ENCODE measurements around the gene DMXL2. TPM values are rescaled to one million over a fixed set of nuclear protein-coding genes. Genes with fewer than 3 reads are reported as not detected.
"Not testable (repeated sequence)": the region's sequence is repeated elsewhere in the genome, so short reads cannot be mapped to it uniquely, and the experiment has no call there.

Gene DMXL2
- total RNA-seq, 6 experiments from 2014 or later: 8.8 to 16.1 (median 12.7) TPM

DNA sequence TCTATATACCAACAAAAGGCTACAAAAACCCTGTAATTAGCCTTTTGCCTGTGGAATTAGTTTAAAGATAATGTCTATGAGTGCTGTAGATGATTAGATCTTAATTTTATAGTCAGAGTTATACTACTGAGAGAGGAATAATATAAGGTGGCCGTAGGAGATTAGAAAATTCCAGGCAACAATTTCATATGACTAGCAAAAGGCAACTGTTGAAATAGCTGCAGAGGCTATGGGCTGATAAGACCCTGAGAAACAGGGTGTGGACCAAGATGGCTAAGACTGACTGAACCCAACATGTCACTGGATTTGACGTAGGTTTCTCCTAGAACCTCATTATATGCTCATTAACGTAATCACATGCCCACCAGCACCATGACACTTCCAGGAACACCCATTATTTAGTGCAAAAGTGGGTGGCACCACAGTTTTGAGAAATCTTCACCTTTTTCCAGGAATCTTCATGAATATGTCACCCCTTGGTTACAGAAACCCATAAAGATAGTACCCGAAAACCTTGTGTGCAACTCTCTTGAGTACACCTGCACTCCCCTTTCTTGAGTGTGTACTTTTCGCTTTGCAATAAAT, 29.6 kb upstream of the DMXL2 start:
- TF ChIP-seq POLR2A (IDR thresholded peaks at IDR 0.05): no peak
- TF ChIP-seq, protein P1, sequence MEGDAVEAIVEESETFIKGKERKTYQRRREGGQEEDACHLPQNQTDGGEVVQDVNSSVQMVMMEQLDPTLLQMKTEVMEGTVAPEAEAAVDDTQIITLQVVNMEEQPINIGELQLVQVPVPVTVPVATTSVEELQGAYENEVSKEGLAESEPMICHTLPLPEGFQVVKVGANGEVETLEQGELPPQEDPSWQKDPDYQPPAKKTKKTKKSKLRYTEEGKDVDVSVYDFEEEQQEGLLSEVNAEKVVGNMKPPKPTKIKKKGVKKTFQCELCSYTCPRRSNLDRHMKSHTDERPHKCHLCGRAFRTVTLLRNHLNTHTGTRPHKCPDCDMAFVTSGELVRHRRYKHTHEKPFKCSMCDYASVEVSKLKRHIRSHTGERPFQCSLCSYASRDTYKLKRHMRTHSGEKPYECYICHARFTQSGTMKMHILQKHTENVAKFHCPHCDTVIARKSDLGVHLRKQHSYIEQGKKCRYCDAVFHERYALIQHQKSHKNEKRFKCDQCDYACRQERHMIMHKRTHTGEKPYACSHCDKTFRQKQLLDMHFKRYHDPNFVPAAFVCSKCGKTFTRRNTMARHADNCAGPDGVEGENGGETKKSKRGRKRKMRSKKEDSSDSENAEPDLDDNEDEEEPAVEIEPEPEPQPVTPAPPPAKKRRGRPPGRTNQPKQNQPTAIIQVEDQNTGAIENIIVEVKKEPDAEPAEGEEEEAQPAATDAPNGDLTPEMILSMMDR (IDR thresholded peaks at IDR 0.05): no peak
- WGBS (ENCODE audit: insufficient coverage, low coverage, low lambda C conversion rate, missing lambda C conversion rate): 94% methylated on average over 5 of the region's 5 CpGs

DNA sequence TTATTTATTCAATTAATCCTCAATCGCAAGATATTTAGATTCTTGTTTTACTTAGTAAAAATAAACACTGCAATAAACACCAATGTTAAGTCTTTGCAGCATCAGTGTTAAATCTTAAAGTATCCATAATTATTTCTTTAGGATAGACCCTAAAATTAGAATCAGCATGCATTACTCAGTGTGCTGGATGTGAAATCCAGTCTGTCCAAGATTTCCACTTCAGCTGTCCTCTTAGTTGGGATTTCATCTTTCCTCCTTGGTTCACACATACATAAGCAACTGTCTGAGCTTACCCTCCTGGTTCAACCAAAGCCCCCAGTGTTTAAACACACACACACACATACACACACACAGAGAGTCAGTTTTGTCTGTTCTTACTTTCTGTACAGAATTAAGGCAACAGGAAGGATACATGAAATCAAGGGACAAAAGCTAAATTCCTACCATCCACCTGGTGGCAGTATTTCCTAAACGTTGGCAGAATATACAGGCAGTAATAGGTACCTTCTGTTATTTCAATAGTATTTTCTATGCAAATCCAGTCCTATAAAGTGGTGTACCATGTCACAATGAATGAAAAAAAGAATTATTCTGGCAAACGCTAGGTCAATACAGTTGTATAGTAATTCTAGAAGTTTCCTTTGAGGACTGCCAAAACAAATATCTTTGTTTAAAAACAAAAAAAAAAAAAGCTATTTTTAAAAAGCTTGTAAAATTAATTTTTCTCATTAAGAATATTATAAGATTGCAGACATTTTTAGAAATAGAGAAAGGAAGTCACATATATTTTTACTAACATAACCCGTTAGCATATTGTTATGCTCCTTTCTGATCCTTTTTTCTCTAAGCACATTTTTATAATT, 27.3 kb upstream of the DMXL2 start:
- ATAC-seq: peak; percentile 90 to 95 (median 92)

More for the DNA sequence above, 29.6 kb upstream of the DMXL2 start:
- Histone ChIP-seq H3K36me3 (no peaks in the 10 kb centered on the region), H3K4me3 (no peak overlapping the region), H3K4me1 (no peaks in the 10 kb centered on the region), H3K27ac (no peak overlapping the region), H3K9me3 (no peaks in the 10 kb centered on the region), H3K27me3 (no peaks in the 10 kb centered on the region)
- intact Hi-C loops (cut with DNase I): loop anchor here (5.0 to 10.0 kb wide), 2 partner anchors 113 to 120 kb away; no protein-coding TSS in a partner anchor
- no peak for ATAC-seq
- no peak for DNase-seq

DNA sequence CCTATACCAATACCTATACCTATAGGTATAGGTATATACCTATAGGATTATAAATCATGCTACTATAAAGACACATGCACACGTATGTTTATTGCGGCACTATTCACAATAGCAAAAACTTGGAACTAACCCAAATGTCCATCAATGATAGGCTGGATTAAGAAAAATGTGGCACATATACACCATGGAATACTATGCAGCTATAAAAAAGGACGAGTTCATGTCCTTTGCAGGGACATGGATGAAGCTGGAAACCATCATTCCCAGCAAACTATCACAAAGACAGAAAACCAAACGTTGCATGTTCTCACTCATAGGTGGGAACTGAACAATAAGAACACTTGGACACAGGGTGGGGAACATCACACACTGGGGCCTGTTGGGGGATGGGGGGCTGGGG, 26.1 kb upstream of the DMXL2 start:
- H3K4me1 ChIP-seq; DNase-seq; H3K9me3 ChIP-seq; intact Hi-C loops (cut with DNase I); H3K27ac ChIP-seq; H3K36me3 ChIP-seq; ATAC-seq; H3K4me3 ChIP-seq; H3K27me3 ChIP-seq: not testable (repeated sequence)
- WGBS (ENCODE audit: insufficient coverage, low coverage, low lambda C conversion rate, missing lambda C conversion rate): 69% methylated on average over 4 of the region's 4 CpGs

More for the DNA sequence above, 27.3 kb upstream of the DMXL2 start:
- H3K36me3 ChIP-seq: no peaks in the 10 kb centered on the region
- no peak overlapping the region for H3K27ac ChIP-seq
- intact Hi-C loops (cut with DNase I): loop anchor here (5.0 to 10.0 kb wide), 2 partner anchors 115 to 122 kb away; no protein-coding TSS in a partner anchor
- no peaks in the 10 kb centered on the region for H3K4me1 ChIP-seq
- H3K27me3 ChIP-seq: no peaks in the 10 kb centered on the region
- no peak for TF ChIP-seq POLR2A (IDR thresholded peaks at IDR 0.05)
- TF ChIP-seq, protein P1 (IDR thresholded peaks at IDR 0.05): peak; percentile 71 to 88 (median 80)
- no peak for DNase-seq
- WGBS (ENCODE audit: insufficient coverage, low coverage, low lambda C conversion rate, missing lambda C conversion rate): 37% methylated on average over 4 of the region's 4 CpGs
- no peaks in the 10 kb centered on the region for H3K9me3 ChIP-seq
- H3K4me3 ChIP-seq: no peak overlapping the region

DNA sequence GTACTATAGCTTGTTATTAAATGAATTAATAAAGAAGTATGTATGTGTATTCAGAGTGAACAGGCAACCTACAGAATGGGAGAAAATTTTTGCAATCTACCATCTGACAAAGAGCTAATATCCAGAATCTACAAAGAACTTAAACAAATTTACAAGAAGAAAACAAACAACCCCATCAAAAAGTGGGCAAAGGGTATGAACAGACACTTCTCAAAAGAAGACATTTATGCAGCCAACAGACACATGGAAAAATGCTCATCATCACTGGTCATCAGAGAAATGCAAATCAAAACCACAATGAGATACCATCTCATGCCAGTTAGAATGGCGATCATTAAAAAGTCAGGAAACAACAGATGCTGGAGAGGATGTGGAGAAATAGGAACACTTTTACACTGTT, 25.5 kb upstream of the DMXL2 start:
- H3K4me3 ChIP-seq; intact Hi-C loops (cut with DNase I); H3K27ac ChIP-seq; ATAC-seq; DNase-seq; H3K27me3 ChIP-seq; H3K4me1 ChIP-seq; H3K9me3 ChIP-seq; H3K36me3 ChIP-seq: not testable (repeated sequence)
- whole genome bisulfite sequencing (ENCODE audit: insufficient coverage, low coverage, low lambda C conversion rate, missing lambda C conversion rate): 83% methylated on average over 1 of the region's 1 CpG

DNA sequence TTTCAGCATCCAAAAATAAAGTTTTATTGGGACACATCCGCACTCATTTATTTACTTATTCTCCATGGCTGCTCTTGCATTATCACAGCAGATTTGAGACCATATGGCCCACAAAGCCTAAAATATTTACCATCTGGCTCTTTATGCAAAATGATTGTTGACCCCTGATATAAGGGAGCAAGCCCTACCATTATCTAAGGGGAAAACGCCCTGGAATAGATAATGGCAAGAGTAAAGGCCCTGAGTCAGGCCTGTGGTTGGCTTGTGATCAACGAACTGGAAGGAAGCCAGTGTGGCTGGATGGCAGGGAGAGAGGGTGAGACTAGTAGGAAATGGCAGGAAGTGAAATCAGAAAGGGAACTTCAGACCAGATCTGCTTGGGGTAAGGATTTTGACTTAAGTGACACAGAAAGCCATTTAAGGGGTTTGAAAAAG, 24.6 kb upstream of the DMXL2 start:
- DNase-seq (peak in 2 of 3 donors; percentile 56 to 60), ATAC-seq (peak; percentile 52 to 63 (median 60))
- H3K9me3 ChIP-seq: no peaks in the 10 kb centered on the region
- H3K27ac ChIP-seq: no peak overlapping the region
- H3K4me1 ChIP-seq: peaks cover 0 to 9% (median 3%) of the 10 kb centered on the region in 4 donors
- H3K36me3 ChIP-seq: no peaks in the 10 kb centered on the region
- TF ChIP-seq, protein P1 (IDR thresholded peaks at IDR 0.05): no peak
- TF ChIP-seq POLR2A (IDR thresholded peaks at IDR 0.05): no peak
- intact Hi-C loops (cut with DNase I): no loop called here
- no peak overlapping the region for H3K4me3 ChIP-seq
- 38% methylated on average over 3 of the region's 3 CpGs for WGBS (ENCODE audit: insufficient coverage, low coverage, low lambda C conversion rate, missing lambda C conversion rate)
- H3K27me3 ChIP-seq: no peaks in the 10 kb centered on the region
